T-helper 2 cell (primary cell): ENCODE measurements around the gene MAD2L2.
A peak's percentile ranks its signal among the peaks of the same experiment; 100 is the strongest.

Experiments
- DNase-seq, 5 experiments: peaks; one replicate each; pipeline versions ENCODE4 v3.0.0 to v3.0.0-alpha.2; 2012 to 2022

The MAD2L2 gene

GRCh38 chr1:11653101-11653860 is 27.7 kb downstream of the MAD2L2 start:
- no peak for DNase-seq

- DNase-seq = no peak
Observed at GRCh38 chr1:11652203-11652780, 28.7 kb downstream of the MAD2L2 start.

- no peak for DNase-seq
Observed at GRCh38 chr1:11651017-11651416, 29.9 kb downstream of the MAD2L2 start.

GRCh38 chr1:11650331-11650991 is 30.5 kb downstream of the MAD2L2 start:
- DNase-seq = peak; percentile 47 to 93 (median 68)

- DNase-seq = no peak
Observed at GRCh38 chr1:11649624-11650330, 31.2 kb downstream of the MAD2L2 start.

GRCh38 chr1:11649237-11649623 is 31.7 kb downstream of the MAD2L2 start:
- no peak for DNase-seq

GRCh38 chr1:11648732-11649158 is 32.2 kb downstream of the MAD2L2 start:
- DNase-seq = peak in 3 of 5 experiments; percentile 13 to 32 (median 18)

GRCh38 chr1:11648039-11648438 is 32.9 kb downstream of the MAD2L2 start:
- DNase-seq = no peak

GRCh38 chr1:11647333-11647732 is 33.6 kb downstream of the MAD2L2 start:
- DNase-seq = no peak

- no peak for DNase-seq
Observed at GRCh38 chr1:11646317-11646716, 34.6 kb downstream of the MAD2L2 start.

- DNase-seq = peak; percentile 46 to 75 (median 70)
Observed at GRCh38 chr1:11645670-11646265, 35.2 kb downstream of the MAD2L2 start.

GRCh38 chr1:11645270-11645669 is 35.7 kb downstream of the MAD2L2 start:
- no peak for DNase-seq

GRCh38 chr1:11643782-11644181 is 37.2 kb downstream of the MAD2L2 start:
- DNase-seq = no peak

GRCh38 chr1:11642418-11643017 is 38.4 kb downstream of the MAD2L2 start:
- DNase-seq = peak in 4 of 5 experiments; percentile 43 to 64 (median 56)

- no peak for DNase-seq
Observed at GRCh38 chr1:11641776-11642305, 39.1 kb downstream of the MAD2L2 start.

- no peak for DNase-seq
Observed at GRCh38 chr1:11640944-11641343, 40.0 kb downstream of the MAD2L2 start.

- DNase-seq = no peak
Observed at GRCh38 chr1:11640101-11640500, 40.8 kb downstream of the MAD2L2 start.

GRCh38 chr1:11639372-11639771 is 41.6 kb downstream of the MAD2L2 start:
- DNase-seq = no peak

- no peak for DNase-seq
Observed at GRCh38 chr1:11638121-11638520, 42.8 kb downstream of the MAD2L2 start.

GRCh38 chr1:11634365-11635192 is 46.4 kb downstream of the MAD2L2 start:
- DNase-seq = no peak
